ENCODE results near the gene ICE1.

- TF ChIP-seq POLR2AphosphoS5 (IDR thresholded peaks at IDR 0.05; ENCODE audit: borderline replicate concordance, low read depth, low read length) = no peak
- no peak for TF ChIP-seq EZH2 (IDR thresholded peaks at IDR 0.05)
- TF ChIP-seq FOXP2 (optimal IDR thresholded peaks at IDR 0.05; ENCODE audit: control extremely low read depth, extremely low read length, insufficient read depth) = no peak
These were observed 48.5 kb downstream of the ICE1 start for GRCh38 chr5:5470933-5471332.

Measured in SK-N-MC (cell line).